ENCODE results near the gene UGT1A4.
"Not testable (repeated sequence)": the region's sequence is repeated elsewhere in the genome, so short reads cannot be mapped to it uniquely, and the experiment has no call there.

UGT1A4 gene

DNA sequence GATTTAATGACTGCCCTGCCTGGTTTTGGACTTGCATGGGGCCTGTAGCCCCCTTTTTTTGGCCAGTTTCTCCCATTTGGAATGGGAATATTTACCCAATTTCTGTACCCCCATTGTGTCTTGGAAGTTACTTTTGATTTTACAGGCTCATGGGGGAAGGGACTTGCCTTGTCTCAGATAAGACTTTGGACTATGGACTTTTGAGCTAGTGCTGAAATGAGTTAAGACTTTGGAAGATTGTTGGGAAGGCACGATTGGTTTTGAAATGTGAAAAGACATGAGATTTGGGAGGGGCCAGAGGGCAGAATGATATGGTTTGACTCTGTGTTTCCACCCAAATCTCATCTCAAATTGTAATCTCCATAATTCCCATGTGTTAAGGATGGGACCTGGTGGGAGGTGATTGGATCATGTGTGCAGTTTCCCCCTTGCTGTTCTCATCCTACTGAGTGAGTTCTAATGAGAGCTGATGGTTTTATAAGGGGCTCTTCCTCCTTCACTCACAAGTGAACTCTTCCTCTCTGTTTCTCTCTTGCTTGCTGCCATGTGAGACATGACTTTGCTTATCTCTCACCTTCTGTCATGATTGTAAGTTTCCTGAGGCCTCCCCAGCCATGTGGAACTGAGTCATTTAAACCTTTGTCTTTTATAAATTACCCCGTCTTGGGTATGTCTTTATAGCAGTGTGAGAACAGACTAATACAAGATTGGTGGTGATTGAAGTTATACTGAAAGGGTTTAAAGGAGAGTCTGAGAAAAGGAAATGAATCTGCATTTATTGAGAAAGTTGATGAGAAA, 32.9 kb downstream of the UGT1A4 start:
- DNase-seq: not testable (repeated sequence)

DNA sequence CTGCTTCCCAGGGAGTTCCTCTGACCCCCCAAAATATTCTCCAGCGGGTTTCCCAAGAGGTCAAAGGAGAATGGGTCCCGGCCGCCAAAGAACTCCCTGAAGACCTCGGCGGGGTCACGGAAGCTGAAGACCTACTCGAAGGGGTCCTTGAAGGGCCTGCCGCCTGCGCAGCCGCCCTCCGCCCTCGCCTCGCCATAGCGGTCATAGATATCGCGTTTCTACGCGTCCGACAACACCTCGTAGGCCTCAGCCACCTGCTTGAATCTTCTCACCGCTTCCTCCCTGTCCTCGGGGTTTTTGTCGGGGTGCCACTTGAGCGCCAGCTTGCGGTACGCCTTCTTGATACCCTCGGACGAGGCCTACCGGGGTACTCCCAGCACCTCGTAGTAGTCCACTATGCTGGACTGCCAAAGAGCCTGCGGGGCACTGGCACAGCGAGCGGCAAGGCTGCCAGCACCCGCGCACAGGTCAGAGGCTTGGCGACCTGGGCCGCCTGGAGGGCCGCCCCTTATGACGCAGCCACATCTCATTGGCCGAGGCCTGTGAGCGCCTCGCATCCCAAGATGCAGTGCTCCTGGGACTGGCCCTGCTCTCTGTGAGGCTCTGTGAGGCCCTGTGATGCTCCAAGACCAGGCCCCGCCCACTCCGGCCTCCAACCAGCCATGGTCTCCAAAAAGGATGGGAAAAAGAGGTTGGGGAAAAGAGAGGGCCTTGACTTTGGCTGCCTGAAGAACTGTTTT, 36.5 kb downstream of the UGT1A4 start:
- no peak for DNase-seq

DNA sequence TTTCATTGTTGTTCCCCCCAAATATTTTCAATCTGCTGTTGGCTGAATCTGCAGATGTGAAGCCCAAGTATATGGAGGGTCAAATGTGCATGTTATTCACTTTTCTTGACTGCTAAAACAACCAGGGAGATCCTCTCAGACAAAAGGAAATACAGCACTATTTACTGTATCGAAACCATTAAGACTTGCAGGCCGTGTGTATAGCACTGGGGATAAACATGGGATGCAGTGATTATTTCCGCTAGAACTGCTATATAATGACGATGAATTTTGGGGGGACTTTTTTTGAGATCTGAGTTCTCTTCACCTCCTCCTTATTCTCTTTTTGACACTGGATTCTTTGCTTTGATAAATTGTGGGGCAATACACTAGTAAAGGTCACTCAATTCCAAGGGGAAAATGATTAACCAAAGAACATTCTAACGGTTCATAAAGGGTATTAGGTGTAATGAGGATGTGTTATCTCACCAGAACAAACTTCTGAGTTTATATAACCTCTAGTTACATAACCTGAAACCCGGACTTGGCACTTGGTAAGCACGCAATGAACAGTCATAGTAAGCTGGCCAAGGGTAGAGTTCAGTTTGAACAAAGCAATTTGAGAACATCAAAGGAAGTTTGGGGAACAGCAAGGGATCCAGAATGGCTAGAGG, 38.0 kb downstream of the UGT1A4 start:
- DNase-seq: no peak

DNA sequence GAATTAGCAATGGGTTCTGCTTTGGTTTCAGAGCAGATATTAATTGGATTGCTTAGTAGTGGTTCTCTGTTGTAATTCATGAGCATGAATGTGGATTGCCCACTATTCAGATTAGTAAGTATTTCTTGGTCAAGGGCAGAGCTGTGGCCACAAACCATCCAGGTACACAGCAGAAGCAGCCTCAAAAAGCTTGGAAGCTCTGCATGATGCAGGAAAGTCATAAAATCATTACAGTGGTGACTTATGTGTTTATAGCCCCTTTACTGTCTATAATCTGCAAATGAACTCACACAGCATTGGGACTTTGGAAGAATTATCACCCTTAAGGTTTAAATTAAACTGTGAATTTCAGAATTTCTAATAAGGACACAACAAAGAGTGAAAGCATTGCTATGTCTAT, 39.6 kb downstream of the UGT1A4 start:
- no peak for DNase-seq

DNA sequence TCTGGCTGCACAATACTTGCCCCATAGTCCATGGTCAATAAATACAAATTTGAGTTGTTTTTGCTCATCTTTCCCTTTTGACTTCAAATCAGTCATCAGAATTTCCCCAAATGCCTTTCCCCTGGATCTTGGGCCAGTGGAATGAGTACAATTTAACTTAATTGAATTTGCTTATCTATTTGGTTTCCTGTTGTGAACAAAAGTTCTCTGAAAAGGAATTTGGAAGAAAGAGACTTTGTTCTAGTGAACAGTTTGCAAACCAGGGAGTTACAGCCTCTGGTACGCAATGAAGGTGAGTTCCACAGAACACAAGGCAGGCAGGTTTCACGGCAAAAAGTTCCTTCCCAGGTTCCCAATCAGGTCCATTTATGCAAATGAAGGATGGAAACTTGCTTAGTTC, 40.3 kb downstream of the UGT1A4 start:
- no peak for DNase-seq

DNA sequence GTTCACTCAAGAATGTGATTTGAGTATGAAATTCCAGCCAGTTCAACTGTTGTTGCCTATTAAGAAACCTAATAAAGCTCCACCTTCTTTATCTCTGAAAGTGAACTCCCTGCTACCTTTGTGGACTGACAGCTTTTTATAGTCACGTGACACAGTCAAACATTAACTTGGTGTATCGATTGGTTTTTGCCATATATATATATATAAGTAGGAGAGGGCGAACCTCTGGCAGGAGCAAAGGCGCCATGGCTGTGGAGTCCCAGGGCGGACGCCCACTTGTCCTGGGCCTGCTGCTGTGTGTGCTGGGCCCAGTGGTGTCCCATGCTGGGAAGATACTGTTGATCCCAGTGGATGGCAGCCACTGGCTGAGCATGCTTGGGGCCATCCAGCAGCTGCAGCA, 41.5 kb downstream of the UGT1A4 start, which contains the start of gene UGT1A1:
UGT1A1 (plus strand) TSS at position 228 of the 400 bp plus-strand sequence; CDS start at position 246, 18 bp downstream.
- no peak for DNase-seq

DNA sequence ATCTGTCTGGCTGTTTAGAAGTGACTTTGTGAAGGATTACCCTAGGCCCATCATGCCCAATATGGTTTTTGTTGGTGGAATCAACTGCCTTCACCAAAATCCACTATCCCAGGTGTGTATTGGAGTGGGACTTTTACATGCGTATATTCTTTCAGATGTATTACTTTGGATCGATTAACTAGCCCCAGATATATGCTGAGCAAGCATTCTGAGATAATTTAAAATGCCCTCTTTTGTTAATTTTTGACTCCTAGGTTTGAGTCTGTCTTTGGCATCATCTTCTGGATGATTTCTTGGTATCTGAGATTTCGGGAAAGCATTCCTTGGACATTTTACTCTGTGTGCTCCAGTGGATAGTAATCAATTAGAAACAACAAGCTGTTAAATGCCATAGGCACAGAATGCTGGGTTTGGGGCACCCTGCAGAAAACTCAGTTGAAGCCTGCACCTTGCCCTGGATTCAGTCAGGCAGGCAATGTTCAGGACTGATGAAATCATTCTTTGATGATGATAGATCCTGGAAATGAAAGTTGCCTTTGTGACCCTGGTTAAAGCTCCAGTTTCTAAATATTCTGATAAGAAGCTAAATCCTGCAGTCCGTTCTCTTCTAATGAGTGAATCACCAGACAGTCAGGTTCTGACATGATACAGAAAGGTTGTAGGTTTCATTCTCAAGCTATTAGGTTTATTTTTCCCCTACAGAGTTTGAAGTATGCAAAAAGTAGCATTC, 42.7 kb downstream of the UGT1A4 start:
- no peak for DNase-seq

DNA sequence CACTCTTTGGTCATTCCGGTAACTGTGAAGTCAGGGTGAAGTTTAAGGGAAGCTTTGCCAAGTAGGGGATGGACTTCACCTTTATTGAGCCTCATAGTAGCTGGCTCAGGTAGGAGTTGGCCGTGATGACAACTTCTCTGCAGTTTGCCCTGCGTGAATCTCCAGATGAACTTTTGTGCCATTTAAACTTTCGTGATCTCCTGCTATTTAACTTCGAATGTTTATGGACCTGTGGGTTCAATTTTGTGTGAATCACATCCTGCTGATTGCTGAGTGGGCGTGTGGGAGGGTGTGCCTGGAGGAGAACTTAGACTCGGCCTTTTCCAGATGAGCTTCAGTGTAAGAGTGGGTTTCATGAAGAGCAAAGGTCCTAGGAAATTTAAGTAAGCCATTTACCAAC, 45.7 kb downstream of the UGT1A4 start:
- no peak for DNase-seq

DNA sequence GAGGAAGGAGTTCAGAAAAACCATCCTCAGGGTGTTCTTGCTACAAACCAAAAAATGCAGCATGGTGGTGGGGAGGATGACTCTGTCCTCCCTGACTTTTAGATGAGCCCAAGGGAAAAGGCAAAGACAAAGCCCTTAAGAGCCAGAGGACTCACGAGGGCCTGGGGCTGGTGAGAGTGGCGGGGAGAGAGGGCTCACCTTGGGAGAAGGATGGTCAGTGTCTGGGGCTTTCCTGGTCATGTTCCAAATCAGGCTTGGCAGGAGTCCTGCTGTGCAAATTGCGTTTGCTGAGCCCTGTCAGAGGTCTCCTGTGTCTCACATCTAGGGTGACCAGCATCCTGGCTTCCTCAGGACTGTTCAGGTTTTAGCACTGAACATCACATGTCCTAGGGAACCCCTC, 46.2 kb downstream of the UGT1A4 start:
- no peak for DNase-seq

DNA sequence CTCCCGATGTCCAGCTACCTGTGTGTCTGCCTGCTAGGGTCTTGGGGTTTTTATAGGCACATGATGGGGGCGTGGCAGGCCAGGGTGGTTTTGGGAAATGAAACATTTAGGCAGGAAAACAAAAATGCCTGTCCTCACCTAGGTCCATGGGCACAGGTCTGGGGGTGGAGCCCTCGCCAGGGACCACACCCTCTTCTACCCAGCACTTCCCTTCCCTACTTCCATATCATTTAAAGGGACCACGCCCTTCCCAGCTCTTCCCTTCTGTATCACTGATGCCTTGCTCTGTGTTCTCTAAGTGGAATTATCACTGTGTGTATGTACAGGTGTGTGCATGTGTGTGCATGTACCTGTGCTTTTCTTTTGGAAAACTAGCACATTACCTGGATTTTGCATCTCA, 47.9 kb downstream of the UGT1A4 start:
- no peak for DNase-seq

DNA sequence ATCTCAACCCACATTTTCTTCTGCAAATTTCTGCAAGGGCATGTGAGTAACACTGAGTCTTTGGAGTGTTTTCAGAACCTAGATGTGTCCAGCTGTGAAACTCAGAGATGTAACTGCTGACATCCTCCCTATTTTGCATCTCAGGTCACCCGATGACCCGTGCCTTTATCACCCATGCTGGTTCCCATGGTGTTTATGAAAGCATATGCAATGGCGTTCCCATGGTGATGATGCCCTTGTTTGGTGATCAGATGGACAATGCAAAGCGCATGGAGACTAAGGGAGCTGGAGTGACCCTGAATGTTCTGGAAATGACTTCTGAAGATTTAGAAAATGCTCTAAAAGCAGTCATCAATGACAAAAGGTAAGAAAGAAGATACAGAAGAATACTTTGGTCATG, 49.5 kb downstream of the UGT1A4 start:
- no peak for DNase-seq

DNA sequence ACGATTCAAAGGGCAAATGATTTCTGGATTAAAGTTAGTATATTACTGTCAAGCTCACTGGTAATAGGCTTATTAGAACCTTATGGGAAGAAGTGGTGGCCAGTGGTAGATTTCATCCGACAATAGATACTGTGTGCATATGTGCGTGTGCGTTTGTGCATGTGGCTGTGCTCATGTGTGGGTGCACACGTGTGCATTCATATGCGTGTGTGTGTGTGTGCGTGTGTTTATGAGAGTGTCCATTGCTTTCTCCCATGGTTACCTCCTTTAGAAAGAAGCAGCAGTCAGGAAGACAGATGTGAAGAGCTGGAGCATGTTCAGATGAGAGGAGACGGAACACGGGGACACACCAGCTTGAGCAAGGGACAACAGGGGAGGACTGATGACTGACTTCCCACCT, 50.7 kb downstream of the UGT1A4 start:
- no peak for DNase-seq

DNA sequence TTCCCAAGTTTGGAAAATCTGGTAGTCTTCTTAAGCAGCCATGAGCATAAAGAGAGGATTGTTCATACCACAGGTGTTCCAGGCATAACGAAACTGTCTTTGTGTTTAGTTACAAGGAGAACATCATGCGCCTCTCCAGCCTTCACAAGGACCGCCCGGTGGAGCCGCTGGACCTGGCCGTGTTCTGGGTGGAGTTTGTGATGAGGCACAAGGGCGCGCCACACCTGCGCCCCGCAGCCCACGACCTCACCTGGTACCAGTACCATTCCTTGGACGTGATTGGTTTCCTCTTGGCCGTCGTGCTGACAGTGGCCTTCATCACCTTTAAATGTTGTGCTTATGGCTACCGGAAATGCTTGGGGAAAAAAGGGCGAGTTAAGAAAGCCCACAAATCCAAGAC, 53.6 kb downstream of the UGT1A4 start:
- DNase-seq: no peak

DNA sequence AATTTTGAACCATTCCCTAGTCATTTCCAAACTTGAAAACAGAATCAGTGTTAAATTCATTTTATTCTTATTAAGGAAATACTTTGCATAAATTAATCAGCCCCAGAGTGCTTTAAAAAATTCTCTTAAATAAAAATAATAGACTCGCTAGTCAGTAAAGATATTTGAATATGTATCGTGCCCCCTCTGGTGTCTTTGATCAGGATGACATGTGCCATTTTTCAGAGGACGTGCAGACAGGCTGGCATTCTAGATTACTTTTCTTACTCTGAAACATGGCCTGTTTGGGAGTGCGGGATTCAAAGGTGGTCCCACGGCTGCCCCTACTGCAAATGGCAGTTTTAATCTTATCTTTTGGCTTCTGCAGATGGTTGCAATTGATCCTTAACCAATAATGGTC, 54.0 kb downstream of the UGT1A4 start:
- DNase-seq: no peak

DNA sequence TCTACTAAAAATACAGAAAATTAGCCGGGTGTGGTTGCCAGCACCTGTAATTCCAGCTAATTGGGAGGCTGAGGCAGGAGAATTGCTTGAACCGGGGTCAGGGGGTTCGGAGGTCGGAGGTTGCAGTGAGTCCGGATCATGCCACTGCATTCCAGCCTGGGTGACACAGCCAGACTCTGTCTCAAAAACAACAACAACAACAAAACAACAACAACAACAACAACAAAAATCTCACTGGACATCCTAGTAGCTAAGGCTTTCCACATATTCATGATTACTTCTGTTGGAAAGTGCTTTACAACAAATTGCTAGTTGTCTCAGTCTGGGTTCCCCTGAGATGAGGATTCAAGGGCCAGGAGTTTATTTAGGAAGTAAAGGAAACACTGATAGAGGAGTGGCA, 55.3 kb downstream of the UGT1A4 start:
- no peak for DNase-seq

DNA sequence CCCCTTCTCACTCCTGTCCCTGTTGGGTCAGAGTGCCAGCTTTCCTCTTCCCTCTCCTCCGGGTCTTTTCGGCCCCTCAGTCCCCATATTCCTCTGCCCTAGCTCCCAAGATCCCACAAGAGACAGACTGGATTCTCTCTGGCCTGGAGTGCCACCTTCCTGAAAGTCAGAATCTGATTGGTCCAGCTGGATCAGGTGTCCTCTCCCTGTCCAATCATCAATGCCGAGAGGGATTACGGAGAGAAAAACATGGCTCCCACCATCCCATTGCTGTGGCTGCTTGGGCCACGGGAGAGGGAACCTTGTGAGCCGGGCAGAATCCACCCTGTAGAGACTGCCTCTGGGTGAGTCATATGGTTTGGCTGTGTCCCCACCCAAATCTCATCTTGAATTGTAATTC, 56.9 kb downstream of the UGT1A4 start:
- no peak for DNase-seq

DNA sequence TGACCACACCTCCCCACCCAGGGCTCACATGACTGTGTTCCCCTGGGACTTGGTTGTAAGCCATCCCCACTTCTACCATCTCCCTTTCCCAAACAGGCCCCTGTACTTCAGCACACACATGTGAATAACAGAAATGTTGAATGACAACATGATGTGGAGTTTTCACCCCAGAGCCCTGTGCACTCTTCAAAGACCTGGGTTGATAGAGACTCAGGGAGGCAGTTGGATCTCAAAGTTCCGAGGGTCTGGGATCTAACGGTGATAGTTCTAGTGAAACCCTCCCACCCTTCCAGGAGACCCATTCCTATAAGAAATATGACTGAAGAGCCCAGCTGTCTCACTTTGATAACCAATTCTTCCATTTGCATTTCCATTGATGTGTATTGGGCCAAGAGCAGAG, 59.5 kb downstream of the UGT1A4 start, which contains the start of gene MROH2A:
MROH2A (plus strand) TSS at position 301 of the 400 bp plus-strand sequence. CDS start 1,029 bp downstream, outside the sequence.
- no peak for DNase-seq

DNA sequence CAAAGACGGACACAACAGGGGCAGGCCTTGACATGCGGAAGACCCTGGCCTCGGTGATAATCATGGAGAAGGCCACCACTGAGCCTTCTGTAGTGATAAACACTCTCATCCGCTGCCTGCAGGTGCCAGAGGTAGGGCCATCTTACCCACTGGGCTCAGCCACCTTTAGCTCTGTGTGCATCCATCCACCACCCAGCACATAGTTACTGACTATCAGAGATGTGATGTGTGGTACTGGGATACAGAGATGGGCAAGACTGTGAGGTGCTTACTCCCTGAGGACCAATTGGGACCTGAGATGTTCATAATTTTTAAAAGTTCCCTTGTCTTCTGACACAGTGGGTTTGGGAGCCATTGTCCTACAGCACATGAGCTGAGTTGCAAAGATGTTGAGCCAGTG, 61.2 kb downstream of the UGT1A4 start:
- no peak for DNase-seq

DNA sequence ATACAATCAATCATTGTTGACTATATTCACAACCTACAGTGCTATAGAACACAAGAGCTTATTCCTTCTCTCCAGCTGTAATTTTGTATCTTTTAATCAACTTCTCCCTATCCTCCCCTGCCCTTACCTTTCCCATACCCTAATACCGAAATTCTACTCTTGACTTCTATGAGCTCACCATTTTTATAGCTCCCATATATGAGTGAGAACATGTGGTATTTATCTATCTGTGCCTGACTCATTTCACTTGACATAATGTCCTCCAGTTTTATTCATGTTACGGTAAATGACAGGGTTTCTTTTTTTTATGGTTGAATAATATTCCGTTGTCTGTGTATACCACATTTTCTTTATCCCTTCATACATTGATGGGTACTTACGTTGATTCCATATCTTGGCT, 62.2 kb downstream of the UGT1A4 start:
- DNase-seq: no peak

DNA sequence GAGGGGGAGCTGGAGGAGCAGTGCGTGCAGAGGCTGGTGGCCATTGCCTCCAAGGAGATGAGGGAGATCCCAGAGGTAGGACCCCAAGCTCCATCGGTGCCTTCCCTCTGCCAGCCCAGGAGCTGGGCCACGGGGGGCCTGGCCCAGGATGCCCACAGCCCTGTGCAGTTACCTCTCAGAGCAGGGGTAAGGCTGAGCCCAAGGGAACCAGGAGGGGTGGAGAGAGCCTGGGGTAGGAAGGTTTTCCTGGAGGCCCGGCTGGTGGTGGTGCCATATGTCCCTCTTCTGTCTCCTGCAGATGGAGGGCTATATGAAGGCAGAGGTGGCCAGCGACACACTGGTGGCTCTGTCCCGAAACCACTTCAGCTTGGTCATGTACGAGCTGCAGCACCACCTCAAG, 71.0 kb downstream of the UGT1A4 start:
- DNase-seq: no peak

DNA sequence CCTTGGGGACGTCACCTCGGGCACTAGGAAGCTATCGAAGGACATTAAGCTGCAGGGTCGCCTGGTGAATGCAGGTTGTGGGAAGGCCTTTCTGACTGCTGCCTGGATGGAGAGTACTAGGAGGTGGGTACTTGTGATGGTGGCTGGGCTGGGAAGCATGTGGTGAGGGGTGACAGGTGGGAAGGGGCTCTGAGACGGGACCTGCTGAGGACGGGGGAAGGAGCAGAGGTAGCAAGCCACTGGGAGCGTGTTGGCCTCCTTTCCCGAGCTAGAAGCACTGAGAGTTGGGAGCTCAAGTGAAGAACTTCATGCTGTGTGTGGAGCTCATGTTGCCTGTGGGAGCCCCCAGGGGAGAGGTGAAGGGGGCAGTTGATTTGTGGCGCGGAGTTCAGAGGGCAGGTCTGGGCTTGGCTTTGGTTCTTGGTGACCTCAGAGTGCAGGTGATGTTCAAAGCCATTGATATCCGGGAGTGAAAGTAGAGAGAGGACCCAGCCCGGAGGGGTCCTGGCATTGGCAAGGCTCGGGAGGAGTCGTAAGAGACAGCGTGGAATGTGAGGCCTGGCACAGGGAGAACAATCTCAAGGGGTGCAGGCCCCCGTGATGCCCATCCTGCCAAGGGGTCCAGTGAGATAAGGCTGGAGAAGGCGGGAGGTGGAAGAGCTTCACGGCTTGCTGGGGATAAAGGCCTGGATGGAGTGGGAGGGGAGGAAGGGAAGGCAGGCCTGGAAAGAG, 72.8 kb downstream of the UGT1A4 start:
- DNase-seq: no peak

DNA sequence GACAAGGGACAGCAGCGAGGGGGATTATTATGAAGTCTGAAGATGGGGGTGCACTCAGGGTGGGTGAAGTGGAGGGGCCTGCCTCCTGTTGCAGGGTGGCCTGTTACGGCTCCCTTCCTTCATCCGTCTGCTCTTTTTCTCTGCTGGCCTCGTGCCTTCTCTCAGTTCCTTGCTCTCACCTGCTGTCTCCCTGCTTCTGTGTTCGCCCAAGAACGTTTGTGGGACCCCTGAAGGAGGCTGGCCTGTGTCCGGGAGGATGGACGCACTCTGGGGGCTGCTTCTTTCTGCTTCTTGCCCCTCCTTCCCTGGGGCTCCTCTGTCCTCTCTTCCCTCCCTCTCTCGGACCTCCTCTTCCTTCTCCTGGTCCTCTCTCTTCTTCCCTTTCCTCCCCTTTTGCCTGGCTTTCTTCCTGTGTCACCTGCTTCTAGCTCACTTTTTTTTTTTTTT, 73.4 kb downstream of the UGT1A4 start:
- no peak for DNase-seq
